ENCODE measurements around the gene AADACL4. TPM values are rescaled to one million over a fixed set of nuclear protein-coding genes. Genes with fewer than 3 reads are reported as not detected.

Gene AADACL4
- not detected for polyA plus RNA-seq
- long read RNA-seq, donor 1, result 0 reads
- long read RNA-seq, donor 2, result 0 reads
- long read RNA-seq, donor 3, result 0 reads
- long read RNA-seq, donor 4, result 0 reads
- long read RNA-seq, donor 5, result 0 reads
- long read RNA-seq, donor 6, result 0 reads
- long read RNA-seq, donor 7, result 0 reads
- long read RNA-seq, donor 8, result 0 reads
- long read RNA-seq, donor 9, result 0 reads
- long read RNA-seq, donor 10, result 0 reads
- long read RNA-seq, donor 11, result 0 reads

DNA sequence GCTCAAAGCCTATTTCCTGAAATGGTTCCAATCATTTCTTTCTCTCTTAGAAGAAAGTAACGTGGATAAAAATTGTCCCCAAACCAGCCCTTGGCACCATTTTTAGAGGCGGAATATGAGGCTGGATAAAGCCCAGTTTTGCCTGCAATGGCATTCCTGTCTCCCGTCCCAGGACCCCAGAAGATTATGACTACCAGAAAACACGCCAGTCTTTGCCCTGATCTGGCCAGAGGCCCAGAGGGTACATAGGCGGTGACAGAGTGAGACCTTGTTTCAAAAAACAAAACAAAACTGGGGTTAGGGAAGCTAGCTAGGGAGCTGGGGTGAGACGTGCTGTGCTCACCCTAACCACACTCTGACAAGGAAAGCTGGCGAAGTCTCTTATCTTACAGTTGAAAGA is at the start of gene AADACL4:
Gene AADACL4 (plus strand): TSS at position 301 of the 400 bp plus-strand sequence. CDS start 462 bp downstream, outside the sequence.
- Histone ChIP-seq H3K9me3 (ENCODE audit: control insufficient read depth, low read depth, low read length) (peaks cover 7% of the 10 kb centered on the region), H3K4me1 (ENCODE audit: control insufficient read depth, insufficient read depth, low read length) (no peaks in the 10 kb centered on the region), H3K4me3 (ENCODE audit: low read length) (no peak within 1 kb of the TSS), H3K27me3 (ENCODE audit: control insufficient read depth, insufficient read depth, low read length) (no peaks in the 10 kb centered on the region), H3K27ac (ENCODE audit: low read length) (no peak within 1 kb of the TSS), H3K36me3 (ENCODE audit: control insufficient read depth, insufficient read depth, low read length) (no peaks in the 10 kb centered on the region)
- DNase-seq, result no peak
- no CpG with 5 or more reads among the region's 7 CpGs for WGBS (ENCODE audit: insufficient coverage, low lambda C conversion rate)

DNA sequence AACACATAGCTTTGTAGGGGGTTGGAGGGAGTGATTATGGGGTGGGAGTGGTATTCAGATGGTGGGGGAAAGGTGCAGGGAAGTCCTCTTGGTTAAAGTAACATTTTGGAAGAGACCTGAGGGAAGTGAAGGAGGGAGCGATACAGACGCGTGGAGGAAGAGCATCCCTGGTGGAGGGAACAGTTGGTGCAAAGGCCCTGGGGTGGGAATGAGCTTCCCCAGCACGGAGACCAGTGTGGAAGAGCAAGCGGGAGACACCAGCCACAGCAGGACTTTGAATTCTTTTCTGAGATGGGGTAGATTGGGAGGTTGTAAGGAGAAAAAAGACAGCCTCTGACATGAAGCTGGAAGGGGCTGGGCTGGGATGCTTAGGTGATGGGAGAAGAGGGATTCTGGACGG is 49.4 kb upstream of the AADACL4 start:
- peak overlapping the region; percentile 41 for H3K4me3 ChIP-seq (ENCODE audit: low read length)
- 100% methylated on average over 1 of the region's 6 CpGs for WGBS (ENCODE audit: insufficient coverage, low lambda C conversion rate)
- DNase-seq, result no peak
- peaks cover 33% of the 10 kb centered on the region for H3K4me1 ChIP-seq (ENCODE audit: control insufficient read depth, insufficient read depth, low read length)
- peaks cover 20% of the 10 kb centered on the region for H3K36me3 ChIP-seq (ENCODE audit: control insufficient read depth, insufficient read depth, low read length)
- H3K9me3 ChIP-seq (ENCODE audit: control insufficient read depth, low read depth, low read length), result no peaks in the 10 kb centered on the region
- no peaks in the 10 kb centered on the region for H3K27me3 ChIP-seq (ENCODE audit: control insufficient read depth, insufficient read depth, low read length)
- H3K27ac ChIP-seq (ENCODE audit: low read length), result peak overlapping the region; percentile 55

DNA sequence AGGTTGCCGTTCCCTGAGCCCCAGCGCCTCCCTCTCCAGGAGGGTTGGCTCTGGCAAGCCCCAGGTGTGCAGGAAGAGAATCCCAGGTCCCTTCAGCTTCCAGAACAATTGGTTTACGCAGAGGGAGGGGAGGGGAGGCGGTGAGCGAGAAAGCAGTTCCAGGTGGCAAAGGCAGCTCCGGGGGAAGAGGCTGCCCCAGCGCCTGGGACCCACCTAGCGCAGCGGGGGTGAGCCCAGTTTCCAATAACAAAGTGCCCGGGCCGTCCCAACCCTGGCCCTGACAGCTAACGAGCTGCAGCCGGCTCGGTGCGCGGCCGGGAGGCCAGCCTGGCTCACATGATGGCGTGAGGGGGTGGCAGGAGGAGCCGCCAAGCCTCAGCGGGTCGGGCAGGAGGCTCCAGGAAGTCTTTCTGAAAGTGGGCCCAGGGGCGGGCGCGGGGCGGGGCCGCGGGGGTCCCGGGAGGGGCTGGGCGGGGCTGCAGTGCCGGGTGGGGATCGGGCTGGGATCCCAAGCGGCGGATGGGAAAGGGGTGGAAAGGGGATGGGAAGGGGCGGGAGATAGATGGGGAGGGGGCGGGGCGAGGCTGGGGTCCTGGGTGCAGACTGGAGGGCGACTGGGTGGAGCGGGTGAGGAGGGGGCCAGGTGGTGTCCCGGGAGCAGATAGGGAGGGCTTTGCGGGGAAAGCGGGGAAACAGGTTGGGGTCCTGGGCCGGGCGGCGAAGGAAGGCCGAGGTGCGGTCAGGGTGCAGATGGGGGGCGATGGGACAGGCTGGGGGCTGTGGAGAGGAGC is 48.7 kb upstream of the AADACL4 start:
- Histone ChIP-seq H3K27ac (ENCODE audit: low read length) (peak overlapping the region; percentile 63), H3K4me3 (ENCODE audit: low read length) (peak overlapping the region; percentile 41), H3K9me3 (ENCODE audit: control insufficient read depth, low read depth, low read length) (no peaks in the 10 kb centered on the region), H3K36me3 (ENCODE audit: control insufficient read depth, insufficient read depth, low read length) (peaks cover 22% of the 10 kb centered on the region), H3K27me3 (ENCODE audit: control insufficient read depth, insufficient read depth, low read length) (no peaks in the 10 kb centered on the region), H3K4me1 (ENCODE audit: control insufficient read depth, insufficient read depth, low read length) (peaks cover 33% of the 10 kb centered on the region)
- no CpG with 5 or more reads among the region's 47 CpGs for WGBS (ENCODE audit: insufficient coverage, low lambda C conversion rate)
- DNase-seq, result peak in 1 of 2 donors; percentile 77

DNA sequence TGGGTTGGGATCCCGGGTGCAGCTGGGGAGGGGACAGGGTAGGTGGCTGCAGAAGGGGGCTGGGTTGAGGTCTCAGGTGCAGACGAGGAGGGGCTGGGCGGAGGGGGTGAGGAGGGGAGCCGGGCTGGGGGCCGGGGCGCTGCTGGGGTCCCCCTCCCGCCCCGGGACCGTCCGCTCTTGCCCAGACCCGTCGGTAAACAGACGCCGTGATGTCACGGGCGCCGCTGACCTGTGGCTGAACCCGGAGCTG is 48.2 kb upstream of the AADACL4 start:
- no CpG with 5 or more reads among the region's 18 CpGs for WGBS (ENCODE audit: insufficient coverage, low lambda C conversion rate)
- Histone ChIP-seq H3K27ac (ENCODE audit: low read length) (peak overlapping the region; percentile 63), H3K9me3 (ENCODE audit: control insufficient read depth, low read depth, low read length) (no peaks in the 10 kb centered on the region), H3K27me3 (ENCODE audit: control insufficient read depth, insufficient read depth, low read length) (no peaks in the 10 kb centered on the region), H3K4me1 (ENCODE audit: control insufficient read depth, insufficient read depth, low read length) (peaks cover 33% of the 10 kb centered on the region), H3K36me3 (ENCODE audit: control insufficient read depth, insufficient read depth, low read length) (peaks cover 21% of the 10 kb centered on the region), H3K4me3 (ENCODE audit: low read length) (peak overlapping the region; percentile 36)
- no peak for DNase-seq

DNA sequence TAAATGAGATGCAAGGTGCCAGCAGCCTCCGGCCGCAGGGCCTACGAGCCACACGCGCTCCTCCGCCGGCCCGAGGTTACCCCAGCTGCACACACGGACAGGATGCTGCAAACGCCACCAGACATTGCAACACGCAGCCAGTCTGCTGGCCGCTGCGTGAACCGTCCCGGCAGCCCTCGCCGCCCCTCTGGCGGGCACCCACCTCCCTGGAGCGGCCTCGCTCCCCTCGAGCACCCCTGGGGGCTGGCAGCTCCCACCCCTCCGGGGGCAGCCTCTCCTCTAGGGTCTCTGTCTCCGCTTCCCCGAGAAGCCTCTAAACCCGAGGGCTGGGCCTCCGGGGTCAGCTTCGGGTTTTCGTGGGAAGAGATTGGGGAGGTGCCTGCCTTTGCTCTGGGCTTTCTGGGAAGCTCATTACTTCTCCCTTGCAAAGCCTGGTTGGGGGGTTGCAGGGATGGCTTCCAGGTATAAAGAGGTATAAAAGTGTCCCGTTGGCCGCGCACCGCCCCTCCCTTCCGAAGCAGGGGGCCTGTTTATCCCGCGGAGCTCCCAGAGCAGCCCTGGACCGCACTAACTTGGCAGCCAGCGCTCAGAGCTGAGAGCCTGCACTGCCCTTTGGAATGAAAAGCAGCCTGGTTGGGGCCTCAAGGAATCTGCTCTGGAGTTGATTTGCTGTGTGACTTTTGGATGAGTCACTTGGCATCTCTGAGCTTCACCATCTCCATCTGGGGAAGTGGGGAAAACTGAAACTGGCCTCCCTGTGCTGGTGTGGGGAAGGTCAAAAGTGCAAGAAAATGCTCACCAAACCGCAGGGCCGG is 47.7 kb upstream of the AADACL4 start:
- Histone ChIP-seq H3K27me3 (ENCODE audit: control insufficient read depth, insufficient read depth, low read length) (no peaks in the 10 kb centered on the region), H3K36me3 (ENCODE audit: control insufficient read depth, insufficient read depth, low read length) (peaks cover 17% of the 10 kb centered on the region), H3K27ac (ENCODE audit: low read length) (peak overlapping the region; percentile 63), H3K4me1 (ENCODE audit: control insufficient read depth, insufficient read depth, low read length) (peaks cover 37% of the 10 kb centered on the region), H3K9me3 (ENCODE audit: control insufficient read depth, low read depth, low read length) (no peaks in the 10 kb centered on the region), H3K4me3 (ENCODE audit: low read length) (peak overlapping the region; percentile 36)
- WGBS (ENCODE audit: insufficient coverage, low lambda C conversion rate), result no CpG with 5 or more reads among the region's 39 CpGs
- peak; percentile 87 to 92 for DNase-seq

DNA sequence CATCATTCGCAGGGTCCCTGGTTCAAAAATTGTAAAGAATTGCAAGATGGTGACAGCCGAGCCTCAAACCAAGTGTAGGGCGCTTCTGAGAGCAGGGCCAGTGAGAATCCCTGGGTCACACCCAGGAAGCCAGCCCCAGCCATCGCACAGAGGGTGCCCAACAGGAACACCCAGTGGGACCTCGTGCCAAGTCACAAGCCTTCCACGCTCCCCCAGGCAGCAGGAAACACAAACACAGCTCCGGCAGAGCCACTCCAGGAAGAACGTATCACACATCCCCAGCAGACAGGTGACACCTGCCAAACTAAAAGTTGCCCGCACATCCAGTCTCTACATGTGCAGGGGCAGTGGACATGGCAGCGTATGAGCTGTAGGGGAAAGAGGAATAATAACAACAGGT is 46.1 kb upstream of the AADACL4 start:
- no peak overlapping the region for H3K4me3 ChIP-seq (ENCODE audit: low read length)
- H3K27ac ChIP-seq (ENCODE audit: low read length), result no peak overlapping the region
- peaks cover 10% of the 10 kb centered on the region for H3K36me3 ChIP-seq (ENCODE audit: control insufficient read depth, insufficient read depth, low read length)
- H3K4me1 ChIP-seq (ENCODE audit: control insufficient read depth, insufficient read depth, low read length), result peaks cover 52% of the 10 kb centered on the region
- no peak for DNase-seq
- no CpG with 5 or more reads among the region's 10 CpGs for WGBS (ENCODE audit: insufficient coverage, low lambda C conversion rate)
- H3K9me3 ChIP-seq (ENCODE audit: control insufficient read depth, low read depth, low read length), result no peaks in the 10 kb centered on the region
- no peaks in the 10 kb centered on the region for H3K27me3 ChIP-seq (ENCODE audit: control insufficient read depth, insufficient read depth, low read length)

DNA sequence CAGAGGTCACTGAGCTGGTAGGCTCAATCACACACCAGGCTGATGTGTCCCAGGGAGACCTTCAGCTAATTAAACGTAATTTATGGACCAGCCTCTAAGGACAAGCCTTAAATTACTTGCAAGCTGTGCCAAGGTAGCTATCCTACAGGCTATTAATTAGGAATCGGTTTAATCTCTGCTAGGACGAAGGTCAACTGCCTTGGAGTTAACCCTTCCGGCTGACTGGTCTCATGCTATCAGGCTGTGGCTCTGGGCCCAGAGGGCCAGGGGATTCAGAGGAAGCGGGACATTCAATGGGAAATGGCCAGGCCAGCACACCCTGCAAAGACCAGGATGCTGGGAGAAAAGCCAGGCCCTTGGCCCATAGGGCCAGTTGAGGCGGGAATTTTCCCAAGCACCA is 44.9 kb upstream of the AADACL4 start:
- Histone ChIP-seq H3K9me3 (ENCODE audit: control insufficient read depth, low read depth, low read length) (no peaks in the 10 kb centered on the region), H3K4me3 (ENCODE audit: low read length) (no peak overlapping the region), H3K4me1 (ENCODE audit: control insufficient read depth, insufficient read depth, low read length) (peaks cover 57% of the 10 kb centered on the region), H3K36me3 (ENCODE audit: control insufficient read depth, insufficient read depth, low read length) (peaks cover 14% of the 10 kb centered on the region), H3K27ac (ENCODE audit: low read length) (no peak overlapping the region), H3K27me3 (ENCODE audit: control insufficient read depth, insufficient read depth, low read length) (no peaks in the 10 kb centered on the region)
- no peak for DNase-seq
- no CpG with 5 or more reads among the region's 6 CpGs for WGBS (ENCODE audit: insufficient coverage, low lambda C conversion rate)

DNA sequence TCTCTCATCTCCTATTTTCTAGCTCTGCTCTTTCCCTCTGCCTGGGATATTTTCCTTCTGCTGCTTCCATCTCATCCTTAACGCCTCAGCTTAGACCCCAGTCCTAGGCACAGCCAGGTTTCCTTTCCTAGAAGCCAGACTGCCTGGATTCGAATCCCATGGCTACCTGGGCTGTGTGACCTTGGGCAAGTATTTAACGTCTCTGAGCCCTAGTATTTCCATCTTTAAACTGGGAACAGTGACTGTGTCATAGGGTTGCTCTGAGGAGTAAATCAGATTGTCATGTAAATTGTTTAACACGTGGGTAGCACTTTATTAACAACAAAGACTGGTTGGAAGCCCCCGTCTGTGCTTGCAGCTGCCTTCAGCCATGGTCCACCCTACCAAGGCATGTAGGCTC is 44.2 kb upstream of the AADACL4 start:
- Histone ChIP-seq H3K36me3 (ENCODE audit: control insufficient read depth, insufficient read depth, low read length) (peaks cover 14% of the 10 kb centered on the region), H3K4me3 (ENCODE audit: low read length) (no peak overlapping the region), H3K9me3 (ENCODE audit: control insufficient read depth, low read depth, low read length) (no peaks in the 10 kb centered on the region), H3K27me3 (ENCODE audit: control insufficient read depth, insufficient read depth, low read length) (no peaks in the 10 kb centered on the region), H3K4me1 (ENCODE audit: control insufficient read depth, insufficient read depth, low read length) (peaks cover 54% of the 10 kb centered on the region), H3K27ac (ENCODE audit: low read length) (no peak overlapping the region)
- WGBS (ENCODE audit: insufficient coverage, low lambda C conversion rate), result no CpG with 5 or more reads among the region's 5 CpGs
- DNase-seq, result no peak

DNA sequence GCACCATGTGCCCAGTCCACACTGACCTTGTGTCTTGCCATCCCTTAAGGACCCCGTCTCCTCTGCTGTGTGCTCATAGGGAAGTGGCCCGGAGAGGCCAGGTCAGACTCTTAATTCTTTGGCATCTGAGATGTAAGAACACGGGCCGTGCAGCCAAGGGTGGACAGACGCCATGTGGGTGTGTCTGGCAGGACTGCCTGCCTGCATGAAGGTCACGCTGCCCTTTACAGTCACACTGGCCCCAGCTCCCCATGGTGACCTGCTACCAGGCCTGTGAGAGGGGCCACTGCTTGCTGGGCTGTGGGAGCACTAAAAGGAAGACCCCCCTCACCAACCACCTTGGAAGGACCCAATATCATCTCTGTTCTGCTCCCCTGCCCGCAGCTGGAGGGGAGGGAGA is 43.5 kb upstream of the AADACL4 start:
- Histone ChIP-seq H3K36me3 (ENCODE audit: control insufficient read depth, insufficient read depth, low read length) (peaks cover 14% of the 10 kb centered on the region), H3K4me3 (ENCODE audit: low read length) (no peak overlapping the region), H3K4me1 (ENCODE audit: control insufficient read depth, insufficient read depth, low read length) (peaks cover 50% of the 10 kb centered on the region), H3K27ac (ENCODE audit: low read length) (no peak overlapping the region), H3K9me3 (ENCODE audit: control insufficient read depth, low read depth, low read length) (no peaks in the 10 kb centered on the region), H3K27me3 (ENCODE audit: control insufficient read depth, insufficient read depth, low read length) (no peaks in the 10 kb centered on the region)
- WGBS (ENCODE audit: insufficient coverage, low lambda C conversion rate), result no CpG with 5 or more reads among the region's 7 CpGs
- no peak for DNase-seq

DNA sequence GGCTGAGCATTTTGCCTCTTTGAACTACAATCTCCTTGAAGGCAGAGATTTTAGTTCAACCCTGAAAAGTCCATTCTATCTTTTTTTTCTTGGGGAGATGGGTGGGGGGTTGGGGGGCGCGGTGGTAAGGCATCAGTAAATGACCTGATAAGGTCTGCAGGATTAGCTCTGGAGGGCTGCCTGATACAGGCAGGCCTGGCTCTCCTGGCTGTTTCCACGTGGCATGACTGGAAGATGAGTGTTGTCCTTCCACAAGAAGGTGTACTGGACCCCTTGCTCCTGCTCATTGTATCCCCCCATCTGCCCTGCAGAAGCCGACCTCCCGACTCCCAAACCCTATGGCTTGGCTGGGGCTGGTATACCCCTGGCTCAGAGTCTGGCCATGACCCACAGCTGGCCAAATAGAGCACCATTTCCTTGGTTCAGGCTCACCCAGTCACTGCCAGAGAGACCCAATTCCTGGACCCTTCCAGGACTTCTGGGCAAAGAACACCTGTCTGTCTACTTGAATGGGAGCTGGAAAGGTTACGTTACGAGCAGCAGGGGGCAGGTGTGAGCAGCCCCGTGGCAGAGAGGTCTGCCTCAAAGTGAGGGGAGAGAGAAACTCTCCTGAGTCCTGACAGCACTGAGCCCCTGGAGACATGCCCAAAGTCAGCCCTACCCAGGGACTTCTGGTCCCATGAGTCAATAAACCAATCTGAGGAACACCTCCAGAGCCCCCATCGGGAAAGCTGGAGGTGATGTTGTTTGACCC is 42.8 kb upstream of the AADACL4 start:
- WGBS (ENCODE audit: insufficient coverage, low lambda C conversion rate), result no CpG with 5 or more reads among the region's 9 CpGs
- DNase-seq, result peak in 1 of 2 donors; percentile 65
- H3K4me1 ChIP-seq (ENCODE audit: control insufficient read depth, insufficient read depth, low read length), result peaks cover 47% of the 10 kb centered on the region
- H3K27ac ChIP-seq (ENCODE audit: low read length), result no peak overlapping the region
- no peak overlapping the region for H3K4me3 ChIP-seq (ENCODE audit: low read length)
- peaks cover 14% of the 10 kb centered on the region for H3K36me3 ChIP-seq (ENCODE audit: control insufficient read depth, insufficient read depth, low read length)
- H3K27me3 ChIP-seq (ENCODE audit: control insufficient read depth, insufficient read depth, low read length), result no peaks in the 10 kb centered on the region
- H3K9me3 ChIP-seq (ENCODE audit: control insufficient read depth, low read depth, low read length), result no peaks in the 10 kb centered on the region

Data from large intestine (tissue), 12 donors.